HUES48 (cell line): Measurements from ENCODE around the gene TGFB1.

Experiments used
- H3K27ac ChIP-seq: one replicate; pipeline ENCODE4 v1.7.0; 2013; ENCODE audit warnings: low read depth, low read length, inconsistent platforms
- H3K27me3 ChIP-seq: 2 replicates; pipeline ENCODE4 v1.6.1; 2013; ENCODE audit warnings: mild to moderate bottlenecking, low read length; ENCODE audit not compliant: control insufficient read depth, insufficient read depth
- H3K36me3 ChIP-seq: 2 replicates; pipeline ENCODE4 v1.6.1; 2013; ENCODE audit warnings: low read length; ENCODE audit not compliant: control insufficient read depth, insufficient read depth
- H3K4me1 ChIP-seq: 2 replicates; pipeline ENCODE4 v1.6.1; 2013; ENCODE audit warnings: mild to moderate bottlenecking, low read length; ENCODE audit not compliant: control insufficient read depth, insufficient read depth
- H3K4me3 ChIP-seq: 2 replicates; pipeline ENCODE4 v1.5.1; 2013; ENCODE audit warnings: mild to moderate bottlenecking, low read depth, low read length
- H3K9ac ChIP-seq: 2 replicates; pipeline ENCODE4 v1.6.1; 2013; ENCODE audit warnings: mild to moderate bottlenecking, low read depth, low read length, moderate library complexity
- H3K9me3 ChIP-seq: 2 replicates; pipeline ENCODE4 v1.6.1; 2013; ENCODE audit warnings: low read length; ENCODE audit not compliant: control insufficient read depth, insufficient read depth

TGFB1 gene

GRCh38 chr19:41353466-41354342, at the start of gene TGFB1:
TGFB1 (minus strand) TSS chr19:41353922; CDS start chr19:41353044, 878 bp downstream.
- no peak within 1 kb of the TSS for H3K9ac ChIP-seq
- H3K27ac ChIP-seq = peak within 1 kb of the TSS; percentile 20
- H3K4me1 ChIP-seq = no peaks in the 10 kb centered on the region
- H3K9me3 ChIP-seq = no peaks in the 10 kb centered on the region
- peak within 1 kb of the TSS; percentile 74 for H3K4me3 ChIP-seq
- H3K36me3 ChIP-seq = no peaks in the 10 kb centered on the region
- peaks cover 38% of the 10 kb centered on the region for H3K27me3 ChIP-seq

GRCh38 chr19:41402010-41402409, 48.3 kb upstream of the TGFB1 start:
- H3K27ac ChIP-seq = no peak overlapping the region
- no peaks in the 10 kb centered on the region for H3K27me3 ChIP-seq
- no peak overlapping the region for H3K4me3 ChIP-seq
- H3K9me3 ChIP-seq = no peaks in the 10 kb centered on the region
- no peak overlapping the region for H3K9ac ChIP-seq
- H3K36me3 ChIP-seq = no peaks in the 10 kb centered on the region
- H3K4me1 ChIP-seq = peaks cover 5% of the 10 kb centered on the region; the same call in 1 of the 2 replicates

- no peaks in the 10 kb centered on the region for H3K36me3 ChIP-seq
- H3K27ac ChIP-seq = no peak overlapping the region
- H3K9ac ChIP-seq = no peak overlapping the region
- H3K27me3 ChIP-seq = no peaks in the 10 kb centered on the region
- H3K4me1 ChIP-seq = peaks cover 5% of the 10 kb centered on the region; the same call in 1 of the 2 replicates
- no peaks in the 10 kb centered on the region for H3K9me3 ChIP-seq
- H3K4me3 ChIP-seq = no peak overlapping the region
These were observed 47.8 kb upstream of the TGFB1 start for GRCh38 chr19:41401483-41401882.

- H3K36me3 ChIP-seq = no peaks in the 10 kb centered on the region
- no peak overlapping the region for H3K27ac ChIP-seq
- no peaks in the 10 kb centered on the region for H3K9me3 ChIP-seq
- H3K4me1 ChIP-seq = peaks cover 5% of the 10 kb centered on the region; the same call in 1 of the 2 replicates
- no peak overlapping the region for H3K9ac ChIP-seq
- no peak overlapping the region for H3K4me3 ChIP-seq
- H3K27me3 ChIP-seq = no peaks in the 10 kb centered on the region
These were observed 45.8 kb upstream of the TGFB1 start for GRCh38 chr19:41399525-41399924.

GRCh38 chr19:41399091-41399490, 45.4 kb upstream of the TGFB1 start:
- H3K9ac ChIP-seq = no peak overlapping the region
- H3K9me3 ChIP-seq = no peaks in the 10 kb centered on the region
- peak overlapping the region; percentile 95; the same call in 1 of the 2 replicates for H3K4me3 ChIP-seq
- no peaks in the 10 kb centered on the region for H3K27me3 ChIP-seq
- H3K27ac ChIP-seq = no peak overlapping the region
- H3K36me3 ChIP-seq = no peaks in the 10 kb centered on the region
- peaks cover 5% of the 10 kb centered on the region; the same call in 1 of the 2 replicates for H3K4me1 ChIP-seq

- Histone ChIP-seq H3K4me3 (peak overlapping the region; percentile 95), H3K36me3 (no peaks in the 10 kb centered on the region), H3K4me1 (peaks cover 5% of the 10 kb centered on the region; the same call in 1 of the 2 replicates), H3K9me3 (no peaks in the 10 kb centered on the region), H3K9ac (peak overlapping the region; percentile 95; the same call in 1 of the 2 replicates), H3K27ac (no peak overlapping the region), H3K27me3 (no peaks in the 10 kb centered on the region)
These were observed 44.9 kb upstream of the TGFB1 start for GRCh38 chr19:41398598-41398997.

GRCh38 chr19:41398050-41398418, 44.3 kb upstream of the TGFB1 start:
- no peaks in the 10 kb centered on the region for H3K36me3 ChIP-seq
- H3K27me3 ChIP-seq = no peaks in the 10 kb centered on the region
- H3K4me1 ChIP-seq = peaks cover 5% of the 10 kb centered on the region; the same call in 1 of the 2 replicates
- peak overlapping the region; percentile 97 for H3K27ac ChIP-seq
- H3K4me3 ChIP-seq = peak overlapping the region; percentile 95
- H3K9me3 ChIP-seq = no peaks in the 10 kb centered on the region
- peak overlapping the region; percentile 95 for H3K9ac ChIP-seq

GRCh38 chr19:41397086-41398049, 43.6 kb upstream of the TGFB1 start, which contains the start of the genes BCKDHA and EXOSC5:
BCKDHA (plus strand) TSS chr19:41397818; CDS start chr19:41397828, 10 bp downstream.
EXOSC5 (minus strand) TSS chr19:41397359; CDS start chr19:41397328, 31 bp downstream.
- Histone ChIP-seq H3K27me3 (no peaks in the 10 kb centered on the region), H3K36me3 (no peaks in the 10 kb centered on the region), H3K9me3 (no peaks in the 10 kb centered on the region), H3K9ac (peak within 1 kb of the TSS; percentile 95), H3K4me1 (peaks cover 5% of the 10 kb centered on the region; the same call in 1 of the 2 replicates), H3K27ac (peak within 1 kb of the TSS; percentile 97), H3K4me3 (peak within 1 kb of the TSS; percentile 95)

- H3K9ac ChIP-seq = no peak overlapping the region
- no peaks in the 10 kb centered on the region for H3K9me3 ChIP-seq
- H3K27me3 ChIP-seq = no peaks in the 10 kb centered on the region
- no peak overlapping the region for H3K4me3 ChIP-seq
- no peak overlapping the region for H3K27ac ChIP-seq
- peaks cover 18% of the 10 kb centered on the region for H3K36me3 ChIP-seq
- peaks cover 5% of the 10 kb centered on the region; the same call in 1 of the 2 replicates for H3K4me1 ChIP-seq
These were observed 41.6 kb upstream of the TGFB1 start for GRCh38 chr19:41395355-41395754.

- Histone ChIP-seq H3K27ac (no peak overlapping the region), H3K4me3 (no peak overlapping the region), H3K9ac (no peak overlapping the region), H3K27me3 (no peaks in the 10 kb centered on the region), H3K4me1 (no peaks in the 10 kb centered on the region), H3K36me3 (peaks cover 38% of the 10 kb centered on the region), H3K9me3 (no peaks in the 10 kb centered on the region)
These were observed 39.1 kb upstream of the TGFB1 start for GRCh38 chr19:41392775-41393174.
